SK-N-SH treated with all-trans-retinoic acid at 6 μM for 48 hours (cell line): ENCODE measurements around the gene PTPRS.

Experiments
- ATAC-seq: fragments of 200-7000 bp; cut with Tn5 transposase; 3 replicates; pipeline ENCODE4 v1.9.1; 2020; ENCODE audit warnings: mild to moderate bottlenecking, moderate library complexity
- ARNTL ChIP-seq: fragments of 450-650 bp; formaldehyde crosslinking; IDR thresholded peaks from 2 replicates; pipeline ENCODE4 v1.5.0; 2020; ENCODE audit warnings: low read depth, mild to moderate bottlenecking, moderate library complexity, borderline replicate concordance
- BACH2 ChIP-seq: fragments of 250-450 bp; sonication (Bioruptor Pico); IDR thresholded peaks from 2 replicates; pipeline ENCODE4 v1.9.0; 2021; ENCODE audit warnings: mild to moderate bottlenecking, borderline replicate concordance
- CSDC2 ChIP-seq: fragments of 250-450 bp; sonication (Bioruptor Pico); IDR thresholded peaks from 2 replicates; pipeline ENCODE4 v1.5.0; 2020; ENCODE audit warnings: mild to moderate bottlenecking, moderate library complexity
- ESRRG ChIP-seq: fragments of 250-450 bp; sonication (Bioruptor Pico); IDR thresholded peaks from 2 replicates; pipeline ENCODE4 v1.6.1; 2021; ENCODE audit warnings: mild to moderate bottlenecking
- GLIS3 ChIP-seq: fragments of 250-450 bp; sonication (Bioruptor Pico); IDR thresholded peaks from 2 replicates; pipeline ENCODE4 v1.5.0; 2020; ENCODE audit warnings: mild to moderate bottlenecking, moderate library complexity
- ISL1 ChIP-seq: fragments of 250-450 bp; sonication (Bioruptor Pico); IDR thresholded peaks from 2 replicates; pipeline ENCODE4 v2.1.2; 2022; ENCODE audit warnings: mild to moderate bottlenecking, moderate library complexity
- OSR1 ChIP-seq: fragments of 250-450 bp; sonication (Bioruptor Pico); IDR thresholded peaks from 2 replicates; pipeline ENCODE4 v1.8.0; 2022; ENCODE audit warnings: moderate library complexity, mild to moderate bottlenecking, inconsistent platforms
- PPARA ChIP-seq: fragments of 250-450 bp; sonication (Bioruptor Pico); IDR thresholded peaks from 2 replicates; pipeline ENCODE4 v1.5.0; 2020; ENCODE audit warnings: mild to moderate bottlenecking, borderline replicate concordance
- RARB ChIP-seq: fragments of 250-450 bp; sonication (Bioruptor Pico); IDR thresholded peaks from 2 replicates; pipeline ENCODE4 v1.8.0; 2021; ENCODE audit warnings: mild to moderate bottlenecking, moderate library complexity
- SNAI2 ChIP-seq: fragments of 250-450 bp; sonication (Bioruptor Pico); IDR thresholded peaks from 2 replicates; pipeline ENCODE4 v1.5.0; 2020; ENCODE audit warnings: mild to moderate bottlenecking, moderate library complexity
- TCF4 ChIP-seq: fragments of 250-450 bp; sonication (Bioruptor Pico); IDR thresholded peaks from 2 replicates; pipeline ENCODE4 v1.8.0; 2021; ENCODE audit warnings: mild to moderate bottlenecking, moderate library complexity, borderline replicate concordance
- TOX ChIP-seq: fragments of 250-450 bp; sonication (Bioruptor Pico); IDR thresholded peaks from 2 replicates; pipeline ENCODE4 v1.8.0; 2021; ENCODE audit warnings: mild to moderate bottlenecking, moderate library complexity, borderline replicate concordance
- ZC3H10 ChIP-seq: fragments of 250-450 bp; sonication (Bioruptor Pico); IDR thresholded peaks from 2 replicates; pipeline ENCODE4 v1.5.1; 2021; ENCODE audit warnings: mild to moderate bottlenecking, moderate library complexity
- ZFP3 ChIP-seq: fragments of 250-450 bp; sonication (Bioruptor Pico); IDR thresholded peaks from 2 replicates; pipeline ENCODE4 v1.5.0; 2020; ENCODE audit warnings: mild to moderate bottlenecking, moderate library complexity
- ZNF565 ChIP-seq: fragments of 450-650 bp; formaldehyde crosslinking; conservative IDR thresholded peaks from 2 replicates; pipeline ENCODE4 v1.5.0; 2020; ENCODE audit warnings: low read depth, mild to moderate bottlenecking, moderate library complexity
- ZNF70 ChIP-seq: fragments of 450-650 bp; formaldehyde crosslinking; IDR thresholded peaks from 2 replicates; pipeline ENCODE4 v1.5.0; 2020; ENCODE audit warnings: mild to moderate bottlenecking, moderate library complexity
- ZNF8 ChIP-seq: fragments of 450-650 bp; formaldehyde crosslinking; IDR thresholded peaks from 2 replicates; pipeline ENCODE4 v1.5.0; 2020; ENCODE audit warnings: mild to moderate bottlenecking, moderate library complexity
- TF ChIP-seq, protein P1 (sequence below): fragments of 250-450 bp; sonication (Bioruptor Pico); IDR thresholded peaks from 2 replicates; pipeline ENCODE4 v1.5.1; 2020; ENCODE audit warnings: low read depth, mild to moderate bottlenecking, moderate library complexity
- TF ChIP-seq, protein P2 (sequence below): fragments of 250-450 bp; sonication (Bioruptor Pico); IDR thresholded peaks from 2 replicates; pipeline ENCODE4 v1.5.0; 2020; ENCODE audit warnings: mild to moderate bottlenecking, moderate library complexity
- TF ChIP-seq, protein P3 (sequence below): fragments of 250-450 bp; sonication (Bioruptor Pico); IDR thresholded peaks from 2 replicates; pipeline ENCODE4 v1.8.0; 2020; ENCODE audit warnings: mild to moderate bottlenecking, moderate library complexity, borderline replicate concordance
- TF ChIP-seq, protein P4 (sequence below): fragments of 250-450 bp; sonication (Bioruptor Pico); IDR thresholded peaks from 2 replicates; pipeline ENCODE4 v1.5.1; 2021; ENCODE audit warnings: mild to moderate bottlenecking, moderate library complexity
- TF ChIP-seq, protein P5 (sequence below): fragments of 250-450 bp; sonication (Bioruptor Pico); IDR thresholded peaks from 2 replicates; pipeline ENCODE4 v1.8.0; 2021; ENCODE audit warnings: low read depth, mild to moderate bottlenecking, moderate library complexity, borderline replicate concordance

Gene PTPRS

DNA sequence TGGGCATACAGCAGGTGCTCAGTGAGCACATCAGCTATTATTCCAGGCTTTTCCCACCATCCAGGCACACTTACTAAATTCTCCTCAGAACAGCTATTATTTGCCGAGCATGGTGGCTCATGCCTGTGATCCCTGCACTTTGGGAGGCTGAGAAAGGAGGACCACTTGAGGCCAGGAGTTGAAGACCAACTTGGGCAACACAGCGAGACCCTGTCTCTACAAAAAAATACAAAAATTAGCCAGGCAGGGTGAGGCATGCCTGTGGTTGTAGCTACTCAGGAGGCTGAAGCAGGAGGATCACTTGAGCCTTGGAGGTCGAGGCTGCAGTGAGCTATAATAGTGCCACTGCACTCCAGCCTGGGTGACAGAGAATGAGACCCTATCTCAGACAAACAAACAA is 35.4 kb downstream of the PTPRS start:
- no peak for ATAC-seq
- TF ChIP-seq ZNF70 (CRISPR knock-in tag) (no peak), SNAI2 (CRISPR knock-in tag) (no peak), GLIS3 (CRISPR knock-in tag) (no peak), ZNF565 (CRISPR knock-in tag) (no peak), ZFP3 (CRISPR knock-in tag) (no peak), TOX (no peak), ESRRG (CRISPR knock-in tag) (no peak), CSDC2 (no peak), OSR1 (CRISPR knock-in tag) (no peak), RARB (CRISPR knock-in tag) (no peak), TCF4 (CRISPR knock-in tag) (no peak)
- TF ChIP-seq, protein P1, sequence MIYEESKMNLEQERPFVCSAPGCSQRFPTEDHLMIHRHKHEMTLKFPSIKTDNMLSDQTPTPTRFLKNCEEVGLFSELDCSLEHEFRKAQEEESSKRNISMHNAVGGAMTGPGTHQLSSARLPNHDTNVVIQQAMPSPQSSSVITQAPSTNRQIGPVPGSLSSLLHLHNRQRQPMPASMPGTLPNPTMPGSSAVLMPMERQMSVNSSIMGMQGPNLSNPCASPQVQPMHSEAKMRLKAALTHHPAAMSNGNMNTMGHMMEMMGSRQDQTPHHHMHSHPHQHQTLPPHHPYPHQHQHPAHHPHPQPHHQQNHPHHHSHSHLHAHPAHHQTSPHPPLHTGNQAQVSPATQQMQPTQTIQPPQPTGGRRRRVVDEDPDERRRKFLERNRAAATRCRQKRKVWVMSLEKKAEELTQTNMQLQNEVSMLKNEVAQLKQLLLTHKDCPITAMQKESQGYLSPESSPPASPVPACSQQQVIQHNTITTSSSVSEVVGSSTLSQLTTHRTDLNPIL (CRISPR knock-in tag) = no peak
- TF ChIP-seq, protein P2, sequence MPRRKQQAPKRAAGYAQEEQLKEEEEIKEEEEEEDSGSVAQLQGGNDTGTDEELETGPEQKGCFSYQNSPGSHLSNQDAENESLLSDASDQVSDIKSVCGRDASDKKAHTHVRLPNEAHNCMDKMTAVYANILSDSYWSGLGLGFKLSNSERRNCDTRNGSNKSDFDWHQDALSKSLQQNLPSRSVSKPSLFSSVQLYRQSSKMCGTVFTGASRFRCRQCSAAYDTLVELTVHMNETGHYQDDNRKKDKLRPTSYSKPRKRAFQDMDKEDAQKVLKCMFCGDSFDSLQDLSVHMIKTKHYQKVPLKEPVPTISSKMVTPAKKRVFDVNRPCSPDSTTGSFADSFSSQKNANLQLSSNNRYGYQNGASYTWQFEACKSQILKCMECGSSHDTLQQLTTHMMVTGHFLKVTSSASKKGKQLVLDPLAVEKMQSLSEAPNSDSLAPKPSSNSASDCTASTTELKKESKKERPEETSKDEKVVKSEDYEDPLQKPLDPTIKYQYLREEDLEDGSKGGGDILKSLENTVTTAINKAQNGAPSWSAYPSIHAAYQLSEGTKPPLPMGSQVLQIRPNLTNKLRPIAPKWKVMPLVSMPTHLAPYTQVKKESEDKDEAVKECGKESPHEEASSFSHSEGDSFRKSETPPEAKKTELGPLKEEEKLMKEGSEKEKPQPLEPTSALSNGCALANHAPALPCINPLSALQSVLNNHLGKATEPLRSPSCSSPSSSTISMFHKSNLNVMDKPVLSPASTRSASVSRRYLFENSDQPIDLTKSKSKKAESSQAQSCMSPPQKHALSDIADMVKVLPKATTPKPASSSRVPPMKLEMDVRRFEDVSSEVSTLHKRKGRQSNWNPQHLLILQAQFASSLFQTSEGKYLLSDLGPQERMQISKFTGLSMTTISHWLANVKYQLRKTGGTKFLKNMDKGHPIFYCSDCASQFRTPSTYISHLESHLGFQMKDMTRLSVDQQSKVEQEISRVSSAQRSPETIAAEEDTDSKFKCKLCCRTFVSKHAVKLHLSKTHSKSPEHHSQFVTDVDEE (CRISPR knock-in tag) = no peak
- TF ChIP-seq, protein P3, sequence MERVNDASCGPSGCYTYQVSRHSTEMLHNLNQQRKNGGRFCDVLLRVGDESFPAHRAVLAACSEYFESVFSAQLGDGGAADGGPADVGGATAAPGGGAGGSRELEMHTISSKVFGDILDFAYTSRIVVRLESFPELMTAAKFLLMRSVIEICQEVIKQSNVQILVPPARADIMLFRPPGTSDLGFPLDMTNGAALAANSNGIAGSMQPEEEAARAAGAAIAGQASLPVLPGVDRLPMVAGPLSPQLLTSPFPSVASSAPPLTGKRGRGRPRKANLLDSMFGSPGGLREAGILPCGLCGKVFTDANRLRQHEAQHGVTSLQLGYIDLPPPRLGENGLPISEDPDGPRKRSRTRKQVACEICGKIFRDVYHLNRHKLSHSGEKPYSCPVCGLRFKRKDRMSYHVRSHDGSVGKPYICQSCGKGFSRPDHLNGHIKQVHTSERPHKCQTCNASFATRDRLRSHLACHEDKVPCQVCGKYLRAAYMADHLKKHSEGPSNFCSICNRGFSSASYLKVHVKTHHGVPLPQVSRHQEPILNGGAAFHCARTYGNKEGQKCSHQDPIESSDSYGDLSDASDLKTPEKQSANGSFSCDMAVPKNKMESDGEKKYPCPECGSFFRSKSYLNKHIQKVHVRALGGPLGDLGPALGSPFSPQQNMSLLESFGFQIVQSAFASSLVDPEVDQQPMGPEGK (CRISPR knock-in tag) = no peak

DNA sequence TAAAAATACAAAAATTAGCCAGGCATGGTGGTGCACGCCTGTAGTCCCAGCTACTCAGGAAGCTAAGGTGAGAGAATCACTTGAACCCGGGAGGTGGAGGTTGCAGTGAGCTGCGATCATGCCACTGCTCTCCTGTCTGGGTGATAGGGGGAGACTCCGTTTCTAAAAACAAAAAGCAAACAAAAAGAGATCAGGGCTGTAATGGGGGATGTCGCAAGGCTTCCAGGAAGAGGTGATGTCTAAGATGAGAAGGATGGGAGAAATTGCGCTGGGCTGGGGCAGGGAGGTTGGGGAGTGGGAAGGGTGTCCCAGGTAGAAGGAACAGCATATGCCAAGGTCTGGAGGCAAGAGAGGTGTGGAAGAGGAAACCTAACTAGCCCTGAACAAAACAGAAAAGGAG is 36.1 kb downstream of the PTPRS start:
- no peak for ATAC-seq

DNA sequence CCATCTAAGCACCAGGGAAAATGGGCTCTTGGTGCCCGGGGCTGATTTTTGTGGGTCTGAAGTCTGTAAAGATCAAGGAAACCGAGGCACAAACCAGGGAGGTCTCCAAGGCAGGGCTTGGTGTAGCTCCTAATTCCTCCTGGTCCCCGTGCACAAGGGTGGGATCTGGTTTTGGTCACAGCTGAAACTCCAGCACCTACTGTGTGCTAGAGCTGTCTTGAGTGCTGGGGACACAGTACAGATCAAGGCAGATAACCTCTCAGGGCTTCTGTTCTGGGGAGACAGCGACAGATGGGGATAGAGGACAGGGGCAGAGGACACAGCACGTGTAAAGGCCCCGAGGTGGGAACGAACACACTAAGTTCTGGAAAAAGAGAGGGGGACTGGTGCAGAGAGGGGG is 37.4 kb downstream of the PTPRS start:
- no peak for ATAC-seq
- TF ChIP-seq OSR1 (CRISPR knock-in tag) = no peak
- TF ChIP-seq TCF4 (CRISPR knock-in tag) = no peak
- TF ChIP-seq ZNF8 (CRISPR knock-in tag) = no peak
- no peak for TF ChIP-seq TOX
- TF ChIP-seq BACH2 (CRISPR knock-in tag) = no peak
- TF ChIP-seq PPARA (CRISPR knock-in tag) = no peak
- TF ChIP-seq, protein P4, sequence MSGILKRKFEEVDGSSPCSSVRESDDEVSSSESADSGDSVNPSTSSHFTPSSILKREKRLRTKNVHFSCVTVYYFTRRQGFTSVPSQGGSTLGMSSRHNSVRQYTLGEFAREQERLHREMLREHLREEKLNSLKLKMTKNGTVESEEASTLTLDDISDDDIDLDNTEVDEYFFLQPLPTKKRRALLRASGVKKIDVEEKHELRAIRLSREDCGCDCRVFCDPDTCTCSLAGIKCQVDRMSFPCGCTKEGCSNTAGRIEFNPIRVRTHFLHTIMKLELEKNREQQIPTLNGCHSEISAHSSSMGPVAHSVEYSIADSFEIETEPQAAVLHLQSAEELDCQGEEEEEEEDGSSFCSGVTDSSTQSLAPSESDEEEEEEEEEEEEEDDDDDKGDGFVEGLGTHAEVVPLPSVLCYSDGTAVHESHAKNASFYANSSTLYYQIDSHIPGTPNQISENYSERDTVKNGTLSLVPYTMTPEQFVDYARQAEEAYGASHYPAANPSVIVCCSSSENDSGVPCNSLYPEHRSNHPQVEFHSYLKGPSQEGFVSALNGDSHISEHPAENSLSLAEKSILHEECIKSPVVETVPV (CRISPR knock-in tag) = no peak
- no peak for TF ChIP-seq SNAI2 (CRISPR knock-in tag)
- TF ChIP-seq, protein P3 (CRISPR knock-in tag) = no peak
- no peak for TF ChIP-seq ZNF565 (CRISPR knock-in tag)
- no peak for TF ChIP-seq ZNF70 (CRISPR knock-in tag)
- no peak for TF ChIP-seq ZC3H10 (CRISPR knock-in tag)
- TF ChIP-seq CSDC2 = no peak
- TF ChIP-seq ZFP3 (CRISPR knock-in tag) = no peak
- no peak for TF ChIP-seq ISL1 (CRISPR knock-in tag)
- TF ChIP-seq, all 23 proteins: peak for 0

More for the DNA sequence above, 36.1 kb downstream of the PTPRS start:
- TF ChIP-seq ESRRG (CRISPR knock-in tag) (no peak), ZNF565 (CRISPR knock-in tag) (no peak), ZNF70 (CRISPR knock-in tag) (no peak), OSR1 (CRISPR knock-in tag) (no peak), ZFP3 (CRISPR knock-in tag) (no peak), PPARA (CRISPR knock-in tag) (no peak), BACH2 (CRISPR knock-in tag) (no peak), ISL1 (CRISPR knock-in tag) (no peak), ZC3H10 (CRISPR knock-in tag) (no peak), SNAI2 (CRISPR knock-in tag) (no peak), RARB (CRISPR knock-in tag) (no peak), TCF4 (CRISPR knock-in tag) (no peak), ARNTL (CRISPR knock-in tag) (no peak), GLIS3 (CRISPR knock-in tag) (no peak)
- TF ChIP-seq, protein P5, sequence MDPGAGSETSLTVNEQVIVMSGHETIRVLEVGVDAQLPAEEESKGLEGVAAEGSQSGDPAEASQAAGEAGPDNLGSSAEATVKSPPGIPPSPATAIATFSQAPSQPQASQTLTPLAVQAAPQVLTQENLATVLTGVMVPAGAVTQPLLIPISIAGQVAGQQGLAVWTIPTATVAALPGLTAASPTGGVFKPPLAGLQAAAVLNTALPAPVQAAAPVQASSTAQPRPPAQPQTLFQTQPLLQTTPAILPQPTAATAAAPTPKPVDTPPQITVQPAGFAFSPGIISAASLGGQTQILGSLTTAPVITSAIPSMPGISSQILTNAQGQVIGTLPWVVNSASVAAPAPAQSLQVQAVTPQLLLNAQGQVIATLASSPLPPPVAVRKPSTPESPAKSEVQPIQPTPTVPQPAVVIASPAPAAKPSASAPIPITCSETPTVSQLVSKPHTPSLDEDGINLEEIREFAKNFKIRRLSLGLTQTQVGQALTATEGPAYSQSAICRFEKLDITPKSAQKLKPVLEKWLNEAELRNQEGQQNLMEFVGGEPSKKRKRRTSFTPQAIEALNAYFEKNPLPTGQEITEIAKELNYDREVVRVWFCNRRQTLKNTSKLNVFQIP (CRISPR knock-in tag) = no peak
- TF ChIP-seq, all 23 proteins: peak for 0
